Fibroblast of peridontal ligament (primary cell): ENCODE measurements around the gene TTLL8.
"Not testable (repeated sequence)": the region's sequence is repeated elsewhere in the genome, so short reads cannot be mapped to it uniquely, and the experiment has no call there.

Experiments used
- DNase-seq: peaks from one replicate; pipeline ENCODE4 v3.0.0-alpha.2; 2010; ENCODE audit errors: extremely low read depth

The TTLL8 gene

DNA sequence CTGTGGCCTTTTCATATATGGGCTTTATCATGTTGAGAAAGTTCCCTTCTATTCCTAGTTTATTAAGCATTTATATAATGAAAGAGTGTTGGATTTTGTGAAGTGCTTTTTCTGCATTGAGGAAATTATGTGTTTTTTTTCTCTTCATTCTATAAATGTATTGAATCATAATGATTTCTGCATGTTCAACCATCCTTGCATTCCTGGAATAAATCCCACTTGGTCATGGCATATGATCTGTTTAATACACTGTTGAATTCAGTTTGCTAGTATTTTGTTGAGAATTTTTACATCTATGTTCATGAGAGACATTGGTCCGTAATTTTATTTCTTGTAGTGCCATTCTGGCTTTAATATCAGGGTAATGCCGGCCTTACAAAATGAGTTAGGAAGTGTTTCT lies 71.8 kb downstream of the TTLL8 start:
- DNase-seq, result no peak

- no peak for DNase-seq
Measured at GRCh38 chr22:49983148-49984042, 74.7 kb downstream of the TTLL8 start.

DNA sequence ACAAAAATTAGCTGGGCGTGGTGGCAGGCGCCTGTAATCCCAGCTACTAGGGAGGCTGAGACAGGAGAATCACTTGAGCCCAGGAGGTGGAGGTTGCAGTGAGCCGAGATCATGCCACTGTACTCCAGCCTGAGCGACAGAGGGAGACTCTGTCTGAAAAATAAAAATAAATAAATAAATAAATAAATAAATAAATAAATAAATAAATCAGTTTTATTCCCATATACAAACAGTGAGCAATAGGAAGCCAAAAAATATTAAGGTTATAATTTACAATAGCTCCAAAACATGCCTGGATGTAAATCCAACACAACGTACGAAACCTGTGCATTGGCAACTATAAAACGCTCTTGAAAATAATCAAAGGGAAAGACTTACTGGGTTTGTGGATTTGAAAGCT lies 76.3 kb downstream of the TTLL8 start:
- DNase-seq, result not testable (repeated sequence)

DNA sequence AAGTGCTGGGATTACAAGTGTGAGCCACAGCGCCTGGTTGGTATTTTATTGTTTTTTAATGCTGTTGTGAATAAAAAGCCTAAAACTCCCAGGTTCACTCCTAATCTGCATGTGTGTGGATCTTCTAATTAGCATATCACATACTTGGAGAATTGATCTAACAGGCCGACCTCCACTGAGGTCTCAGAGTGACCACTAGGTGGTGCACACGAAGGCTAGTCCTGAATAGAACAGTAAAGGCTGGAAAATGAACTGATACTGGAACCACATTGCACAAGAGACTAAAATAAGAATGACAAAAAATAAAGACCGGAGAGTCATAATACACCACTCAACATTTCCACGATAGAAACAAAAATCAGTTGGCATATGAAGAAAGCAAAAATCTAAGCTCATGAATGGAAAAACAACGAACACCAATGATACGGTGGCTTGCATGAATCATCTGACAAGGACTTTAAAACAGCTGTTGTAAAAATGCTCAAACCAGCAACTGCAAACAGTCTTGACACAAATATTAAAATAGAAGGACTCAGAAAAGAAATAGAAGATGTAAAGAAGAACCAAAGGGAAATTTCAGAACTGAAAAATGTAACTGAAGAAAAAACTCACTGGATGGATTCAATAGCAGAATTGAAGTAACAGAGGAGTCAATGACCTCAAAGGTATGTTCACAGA lies 78.4 kb downstream of the TTLL8 start:
- DNase-seq, result no peak

- no peak for DNase-seq
Measured at GRCh38 chr22:49977578-49977977, 80.5 kb downstream of the TTLL8 start.

DNA sequence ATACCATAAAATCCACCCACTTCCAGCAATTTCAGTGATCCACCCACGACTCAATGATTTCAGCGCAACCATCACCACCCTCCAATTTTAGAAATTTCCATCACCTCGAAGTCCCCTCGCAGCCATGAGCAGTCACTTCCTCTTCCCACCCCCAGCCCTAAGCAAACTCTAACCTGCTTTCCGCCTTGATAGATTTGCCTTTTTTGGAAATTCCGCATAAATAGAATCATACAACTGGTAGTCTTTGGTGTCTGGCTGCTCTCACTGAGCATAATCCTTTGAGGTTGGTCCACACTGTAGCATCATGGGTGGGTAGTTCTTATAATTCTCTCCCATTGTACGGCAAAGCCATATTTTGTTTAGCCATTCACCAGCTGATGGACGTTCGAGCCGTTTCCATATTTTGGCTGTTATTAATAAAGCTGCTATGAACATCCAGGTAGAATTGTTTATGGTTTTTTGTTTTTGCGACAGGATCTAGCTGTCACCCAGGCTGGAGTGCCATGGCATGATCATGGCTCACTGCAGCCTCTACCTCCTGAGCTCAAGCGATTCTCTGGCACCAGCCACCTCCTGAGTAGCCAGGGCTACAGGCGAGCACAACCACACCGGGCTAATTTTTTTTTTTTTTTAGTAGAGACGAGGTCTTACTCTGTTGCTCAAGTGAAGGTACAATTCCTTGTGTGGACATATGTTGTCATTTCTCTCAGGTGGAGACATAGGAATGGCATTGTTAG lies 81.5 kb downstream of the TTLL8 start:
- DNase-seq, result no peak

DNA sequence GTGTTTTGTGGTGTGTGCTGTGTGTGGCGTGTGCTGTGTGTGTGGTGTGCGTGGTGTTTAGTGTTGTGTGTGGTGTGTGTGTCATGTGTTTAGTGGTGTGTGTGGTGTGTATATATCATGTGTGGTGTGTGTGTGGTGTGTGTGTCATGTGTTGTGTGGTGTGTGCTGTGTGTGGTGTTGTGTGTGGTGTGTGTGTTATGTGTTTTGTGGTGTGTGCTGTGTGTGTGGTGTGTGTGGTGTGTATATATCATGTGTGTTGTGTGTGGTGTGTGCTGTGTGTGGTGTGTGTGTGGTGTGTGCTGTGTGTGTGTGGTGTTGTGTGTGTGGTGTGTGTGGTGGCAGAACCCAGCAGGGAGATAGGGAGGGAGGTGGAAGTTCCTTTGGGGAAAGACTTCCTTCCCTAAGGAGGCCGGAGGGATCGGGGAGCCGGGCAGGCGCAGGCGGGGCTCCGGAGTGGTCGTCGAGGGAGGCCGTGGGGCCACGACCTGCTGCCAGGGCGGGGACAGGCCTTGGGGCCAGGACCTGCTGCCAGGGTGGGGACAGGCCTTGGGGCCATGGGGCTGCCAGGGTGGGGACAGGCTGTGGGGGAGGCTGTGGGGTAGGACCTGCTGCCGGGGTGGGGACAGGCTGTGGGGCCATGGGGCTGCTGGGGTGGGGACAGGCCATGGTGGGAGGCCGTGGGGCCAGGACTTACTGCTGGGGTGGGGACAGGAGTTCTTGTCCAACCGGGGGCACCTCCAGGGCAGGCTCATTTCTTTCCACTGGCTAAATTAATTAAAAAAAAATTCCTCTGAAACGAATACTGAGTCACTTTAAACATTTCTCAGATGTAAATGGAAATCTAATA lies 82.3 kb downstream of the TTLL8 start:
- DNase-seq, result no peak

- no peak for DNase-seq
Measured at GRCh38 chr22:49973018-49973961, 84.8 kb downstream of the TTLL8 start.

DNA sequence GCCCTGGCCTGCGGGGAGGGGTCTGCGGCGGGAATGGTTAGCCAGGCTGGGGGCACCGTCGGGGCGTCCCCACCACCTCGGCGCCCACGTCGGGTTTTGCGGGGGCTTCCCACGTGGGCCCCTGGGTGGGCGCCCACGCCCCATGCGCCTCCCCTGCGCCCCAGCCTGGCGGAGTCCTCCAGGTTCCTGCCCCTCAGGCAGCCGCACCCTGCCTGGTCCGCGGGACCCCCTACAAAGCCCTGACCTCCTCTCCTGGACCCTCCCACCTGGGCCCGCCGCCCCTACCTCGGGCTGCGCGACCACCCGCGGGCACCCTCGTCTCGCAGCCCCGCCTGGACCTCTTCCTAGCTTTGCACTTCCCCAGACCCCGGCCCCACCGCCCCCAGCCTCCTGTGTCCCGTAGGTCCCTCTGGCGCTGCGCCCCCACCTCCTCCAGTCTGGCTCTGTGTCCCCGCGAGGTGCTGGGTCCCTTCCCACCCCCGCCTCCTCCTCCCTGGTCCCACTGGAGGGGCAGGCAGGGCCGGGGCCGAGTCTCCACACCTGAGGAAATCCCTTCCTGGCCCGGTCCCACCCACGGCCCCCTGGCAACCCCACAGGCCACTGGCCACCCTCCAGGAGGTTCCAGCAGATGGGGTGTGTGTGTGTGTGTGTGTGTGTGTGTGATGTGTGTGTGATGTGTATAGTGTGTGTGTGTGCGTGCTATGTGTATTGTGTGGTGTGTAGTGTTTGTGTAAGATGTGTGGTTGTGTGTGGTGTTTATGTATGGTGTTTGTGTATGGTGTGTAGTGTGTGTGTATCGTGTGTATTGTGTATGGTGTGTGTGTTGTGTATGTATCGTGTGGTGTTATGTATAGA lies 85.7 kb downstream of the TTLL8 start:
- DNase-seq, result no peak

DNA sequence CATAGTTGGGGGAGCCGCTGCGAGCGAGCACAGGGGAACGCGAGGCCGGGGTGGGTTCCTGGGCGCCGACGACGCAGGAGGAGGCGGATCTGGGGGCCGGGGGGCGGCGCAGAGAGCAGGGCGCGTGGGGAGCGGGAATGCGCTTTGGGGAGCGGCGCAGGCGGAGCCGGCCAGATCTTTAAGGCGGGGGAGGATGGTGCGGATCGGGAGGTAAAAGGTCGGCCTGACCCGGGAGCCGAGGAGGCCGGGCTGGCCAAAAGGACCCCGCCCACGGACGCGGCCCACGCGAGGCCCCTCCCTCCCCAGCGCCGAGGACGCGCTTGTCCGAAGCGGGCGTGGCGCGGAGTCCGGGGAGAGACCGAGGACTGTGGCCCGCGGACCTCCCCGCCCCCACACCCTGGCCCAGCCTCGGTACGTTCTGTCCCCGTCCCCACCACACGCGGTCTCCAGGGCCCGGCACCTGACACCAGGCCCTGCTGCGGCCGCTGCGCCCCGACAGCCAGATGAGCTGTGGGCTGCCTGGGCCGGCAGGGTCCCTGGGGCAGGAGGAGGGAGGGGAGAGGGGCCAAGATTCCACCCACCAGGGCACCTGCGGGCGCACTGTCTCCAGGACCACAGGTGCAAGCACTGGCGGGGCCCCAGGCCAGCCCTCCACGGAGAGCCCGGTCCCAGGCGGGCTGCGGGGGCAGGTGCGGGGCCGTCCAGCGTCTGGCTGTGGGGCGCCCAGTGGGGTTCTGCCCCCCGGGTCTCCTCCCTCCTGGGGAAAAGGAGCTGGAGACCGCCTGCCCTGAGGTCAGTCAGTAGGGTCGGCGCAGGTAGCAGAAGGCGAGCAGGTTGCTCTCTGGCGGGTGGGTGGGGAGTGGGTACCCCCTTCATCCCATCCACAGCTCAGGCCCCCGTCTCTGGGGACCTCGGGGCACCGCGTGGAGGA lies 86.6 kb downstream of the TTLL8 start:
- DNase-seq, result peak; percentile 50

GRCh38 chr22:49970528-49971231 lies 87.4 kb downstream of the TTLL8 start:
- DNase-seq, result peak; percentile 84

DNA sequence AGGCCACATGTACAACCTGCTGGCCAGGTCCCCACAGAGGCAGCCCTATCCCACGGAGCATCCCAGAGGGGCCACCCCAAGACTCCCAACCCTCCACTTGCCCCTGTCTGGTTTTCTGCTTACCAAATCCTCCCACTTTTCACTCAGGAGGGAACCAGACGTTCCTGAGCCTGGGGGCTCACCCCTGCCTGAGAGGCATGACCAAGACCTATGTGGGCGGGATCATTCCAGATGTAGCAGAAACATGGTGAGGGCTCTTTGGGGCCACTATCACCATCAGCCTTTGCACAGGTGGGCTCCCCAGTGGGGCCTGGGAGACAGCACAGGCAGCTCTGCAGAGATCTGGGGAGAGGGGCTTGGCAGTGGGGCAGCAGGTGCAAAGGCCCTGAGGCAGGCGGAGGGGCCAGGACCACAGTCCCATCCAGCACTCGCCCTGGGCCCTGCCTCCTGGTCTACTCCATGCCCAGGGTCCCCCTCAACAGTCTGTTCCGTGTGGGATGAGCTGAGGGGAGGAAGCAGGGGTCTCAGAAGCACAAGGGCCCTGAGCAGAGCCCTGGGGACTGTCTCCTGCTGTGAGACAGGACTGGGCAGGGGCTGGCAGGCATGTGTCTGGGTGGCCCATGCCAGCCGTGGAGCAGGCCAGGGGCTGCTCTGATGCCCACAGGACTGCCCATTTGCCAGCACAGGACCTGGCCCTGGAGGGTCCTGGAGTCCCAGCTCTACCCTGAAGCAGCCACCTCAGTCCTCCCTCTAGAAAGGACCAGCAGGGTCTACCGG lies 88.2 kb downstream of the TTLL8 start:
- DNase-seq, result no peak

DNA sequence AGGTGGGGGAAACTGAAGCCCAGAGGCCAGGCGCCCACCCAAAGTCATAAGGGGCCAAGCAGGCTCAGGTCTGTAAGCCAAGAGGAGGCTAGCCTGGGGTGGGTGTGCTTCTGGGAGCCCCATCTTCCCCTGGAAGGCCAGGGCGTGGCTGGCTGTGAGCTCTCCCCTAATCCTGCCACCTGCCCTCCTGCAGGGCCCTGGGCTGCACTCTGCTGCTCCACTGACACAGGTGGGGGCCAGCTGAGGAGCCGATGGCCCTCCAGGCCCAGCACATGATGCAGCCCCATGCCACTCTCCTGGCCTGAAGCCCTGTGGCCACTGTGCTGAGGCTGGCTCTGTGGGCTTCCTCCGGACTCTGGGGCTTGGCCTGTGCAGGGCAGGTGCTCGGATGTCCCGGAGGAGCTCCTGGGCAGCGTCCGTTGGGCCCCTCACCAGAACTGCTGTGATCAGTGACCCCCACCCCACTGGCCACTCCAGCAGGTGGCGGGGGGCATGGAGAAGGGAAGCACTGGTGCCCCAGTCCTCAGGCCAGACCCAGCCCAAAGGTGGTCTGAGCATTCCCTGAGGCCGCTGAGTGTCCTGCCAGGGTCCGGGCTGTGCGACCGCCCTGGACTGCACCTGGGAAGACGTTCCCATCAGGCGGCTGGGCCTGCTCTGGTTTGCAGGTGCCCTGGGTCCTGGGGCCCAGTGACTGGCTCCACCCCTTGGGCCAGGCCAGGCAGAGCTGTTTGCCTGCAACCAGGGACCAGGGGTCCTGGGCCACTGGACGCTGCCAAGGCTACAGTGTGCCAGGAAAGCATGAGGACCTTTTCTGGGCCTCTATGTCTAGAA lies 89.1 kb downstream of the TTLL8 start:
- DNase-seq, result no peak
